IMR-90 (cell line): ENCODE measurements around the gene ZNF507.

Experiments used
- BHLHE40 ChIP-seq: fragments of 150-350 bp; IDR thresholded peaks from 2 replicates; pipeline ENCODE4 v1.6.1; 2016; ENCODE audit warnings: mild to moderate bottlenecking, low read depth, low read length
- CEBPB ChIP-seq: IDR thresholded peaks from 2 replicates; pipeline ENCODE4 v1.6.1; 2012; ENCODE audit warnings: low read depth, low read length, improper control_type of control experiment
- CHD1 ChIP-seq: IDR thresholded peaks from 2 replicates; pipeline ENCODE4 v1.6.1; 2012; ENCODE audit warnings: low read depth, low read length, improper control_type of control experiment
- FOS ChIP-seq: fragments of 150-350 bp; IDR thresholded peaks from 2 replicates; pipeline ENCODE4 v1.6.1; 2016; ENCODE audit warnings: low read depth, low read length
- MAZ ChIP-seq: IDR thresholded peaks from 2 replicates; pipeline ENCODE4 v1.6.1; 2012; ENCODE audit warnings: low read depth, mild to moderate bottlenecking, low read length, improper control_type of control experiment, moderate library complexity, borderline replicate concordance
- MXI1 ChIP-seq: IDR thresholded peaks from 2 replicates; pipeline ENCODE4 v1.6.1; 2012; ENCODE audit warnings: low read depth, mild to moderate bottlenecking, low read length, moderate library complexity, borderline replicate concordance
- NFE2L2 ChIP-seq: fragments of 150-350 bp; IDR thresholded peaks from 2 replicates; pipeline ENCODE4 v1.6.1; 2016; ENCODE audit warnings: low read depth, mild to moderate bottlenecking, low read length
- POLR2A ChIP-seq: IDR thresholded peaks from 2 replicates; pipeline ENCODE4 v1.6.1; 2012; ENCODE audit warnings: mild to moderate bottlenecking, low read depth, low read length
- RAD21 ChIP-seq: IDR thresholded peaks from 2 replicates; pipeline ENCODE4 v1.6.1; 2012; ENCODE audit warnings: low read length, improper control_type of control experiment
- RFX5 ChIP-seq: IDR thresholded peaks from 2 replicates; pipeline ENCODE4 v1.8.0; 2012; ENCODE audit warnings: low read depth, mild to moderate bottlenecking, low read length, moderate library complexity
- SMC3 ChIP-seq: fragments of 150-350 bp; IDR thresholded peaks from 2 replicates; pipeline ENCODE4 v1.6.1; 2016; ENCODE audit warnings: low read depth, mild to moderate bottlenecking, antibody characterized with exemption, low read length, moderate library complexity
- TF ChIP-seq, protein P1 (sequence below): conservative IDR thresholded peaks from 2 replicates; pipeline ENCODE4 v1.5.1; 2012; ENCODE audit warnings: mild to moderate bottlenecking, low read depth, low read length, improper control_type of control experiment
- TF ChIP-seq, protein P2 (sequence below): fragments of 150-350 bp; IDR thresholded peaks from 2 replicates; pipeline ENCODE4 v1.6.1; 2017; ENCODE audit warnings: mild to moderate bottlenecking, antibody characterized with exemption, low read length, low read depth

- TF ChIP-seq, protein P1, sequence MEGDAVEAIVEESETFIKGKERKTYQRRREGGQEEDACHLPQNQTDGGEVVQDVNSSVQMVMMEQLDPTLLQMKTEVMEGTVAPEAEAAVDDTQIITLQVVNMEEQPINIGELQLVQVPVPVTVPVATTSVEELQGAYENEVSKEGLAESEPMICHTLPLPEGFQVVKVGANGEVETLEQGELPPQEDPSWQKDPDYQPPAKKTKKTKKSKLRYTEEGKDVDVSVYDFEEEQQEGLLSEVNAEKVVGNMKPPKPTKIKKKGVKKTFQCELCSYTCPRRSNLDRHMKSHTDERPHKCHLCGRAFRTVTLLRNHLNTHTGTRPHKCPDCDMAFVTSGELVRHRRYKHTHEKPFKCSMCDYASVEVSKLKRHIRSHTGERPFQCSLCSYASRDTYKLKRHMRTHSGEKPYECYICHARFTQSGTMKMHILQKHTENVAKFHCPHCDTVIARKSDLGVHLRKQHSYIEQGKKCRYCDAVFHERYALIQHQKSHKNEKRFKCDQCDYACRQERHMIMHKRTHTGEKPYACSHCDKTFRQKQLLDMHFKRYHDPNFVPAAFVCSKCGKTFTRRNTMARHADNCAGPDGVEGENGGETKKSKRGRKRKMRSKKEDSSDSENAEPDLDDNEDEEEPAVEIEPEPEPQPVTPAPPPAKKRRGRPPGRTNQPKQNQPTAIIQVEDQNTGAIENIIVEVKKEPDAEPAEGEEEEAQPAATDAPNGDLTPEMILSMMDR, result no peak
- TF ChIP-seq CEBPB (no peak), RAD21 (no peak), MXI1 (no peak), BHLHE40 (no peak), SMC3 (no peak), POLR2A (no peak), FOS (no peak), CHD1 (no peak), RFX5 (no peak), MAZ (no peak), NFE2L2 (no peak)
- TF ChIP-seq, protein P2, sequence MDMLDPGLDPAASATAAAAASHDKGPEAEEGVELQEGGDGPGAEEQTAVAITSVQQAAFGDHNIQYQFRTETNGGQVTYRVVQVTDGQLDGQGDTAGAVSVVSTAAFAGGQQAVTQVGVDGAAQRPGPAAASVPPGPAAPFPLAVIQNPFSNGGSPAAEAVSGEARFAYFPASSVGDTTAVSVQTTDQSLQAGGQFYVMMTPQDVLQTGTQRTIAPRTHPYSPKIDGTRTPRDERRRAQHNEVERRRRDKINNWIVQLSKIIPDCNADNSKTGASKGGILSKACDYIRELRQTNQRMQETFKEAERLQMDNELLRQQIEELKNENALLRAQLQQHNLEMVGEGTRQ, result no peak
Measured at GRCh38 chr19:32330213-32330857, 15.1 kb upstream of the ZNF507 start.
